IPS-18c (cell line): Measurements from ENCODE around the gene CELF5.
"Not testable (repeated sequence)": the region's sequence is repeated elsewhere in the genome, so short reads cannot be mapped to it uniquely, and the experiment has no call there.

Source experiments
- H3K4me3 ChIP-seq: 2 replicates; pipeline ENCODE4 v1.7.0; 2013; ENCODE audit warnings: low read depth, mild to moderate bottlenecking, low read length, moderate library complexity; ENCODE audit not compliant: insufficient read depth
- H3K9me3 ChIP-seq: one replicate; pipeline ENCODE4 v1.6.1; 2013; ENCODE audit warnings: mild to moderate bottlenecking, low read length, moderate library complexity; ENCODE audit not compliant: control insufficient read depth, insufficient read depth

The CELF5 gene

GRCh38 chr19:3275583-3276340 lies 51.3 kb downstream of the CELF5 start:
- Histone ChIP-seq H3K4me3 (peak overlapping the region; percentile 82), H3K9me3 (no peaks in the 10 kb centered on the region)

GRCh38 chr19:3276341-3276799 lies 51.9 kb downstream of the CELF5 start:
- H3K4me3 ChIP-seq: peak overlapping the region; percentile 24; the same call in 1 of the 2 replicates
- no peaks in the 10 kb centered on the region for H3K9me3 ChIP-seq

- Histone ChIP-seq H3K9me3 (no peaks in the 10 kb centered on the region), H3K4me3 (no peak overlapping the region)
Observed at GRCh38 chr19:3277649-3278048, 53.2 kb downstream of the CELF5 start.

- Histone ChIP-seq H3K4me3 (no peak overlapping the region), H3K9me3 (no peaks in the 10 kb centered on the region)
Observed at GRCh38 chr19:3278294-3278693, 53.8 kb downstream of the CELF5 start.

GRCh38 chr19:3278749-3279148 lies 54.3 kb downstream of the CELF5 start:
- no peak overlapping the region for H3K4me3 ChIP-seq

DNA sequence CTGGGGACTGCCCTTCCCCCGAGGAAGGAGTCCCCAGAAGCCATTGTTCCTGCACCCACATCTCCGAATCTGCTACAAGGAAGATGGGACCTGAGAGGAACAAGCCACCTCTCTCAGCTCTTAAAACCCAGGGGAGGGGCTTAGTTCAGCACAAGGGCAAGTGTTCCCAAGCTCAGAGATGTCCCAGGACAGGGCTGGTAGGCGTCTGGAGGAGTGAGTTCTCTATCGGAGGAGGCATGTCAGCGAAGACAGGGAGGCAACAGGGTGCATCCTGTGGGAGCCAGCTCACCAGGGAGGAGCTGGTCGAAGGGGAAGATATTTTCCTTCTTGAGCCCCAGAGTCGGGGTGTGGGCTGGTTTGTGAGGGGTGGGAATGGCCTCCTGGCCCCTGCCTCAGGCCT lies 54.8 kb downstream of the CELF5 start:
- H3K4me3 ChIP-seq: no peak overlapping the region
- no peaks in the 10 kb centered on the region for H3K9me3 ChIP-seq

More at GRCh38 chr19:3278749-3279148, 54.3 kb downstream of the CELF5 start:
- no peaks in the 10 kb centered on the region for H3K9me3 ChIP-seq

GRCh38 chr19:3281026-3281425 lies 56.6 kb downstream of the CELF5 start:
- Histone ChIP-seq H3K4me3 (no peak overlapping the region), H3K9me3 (no peaks in the 10 kb centered on the region)

DNA sequence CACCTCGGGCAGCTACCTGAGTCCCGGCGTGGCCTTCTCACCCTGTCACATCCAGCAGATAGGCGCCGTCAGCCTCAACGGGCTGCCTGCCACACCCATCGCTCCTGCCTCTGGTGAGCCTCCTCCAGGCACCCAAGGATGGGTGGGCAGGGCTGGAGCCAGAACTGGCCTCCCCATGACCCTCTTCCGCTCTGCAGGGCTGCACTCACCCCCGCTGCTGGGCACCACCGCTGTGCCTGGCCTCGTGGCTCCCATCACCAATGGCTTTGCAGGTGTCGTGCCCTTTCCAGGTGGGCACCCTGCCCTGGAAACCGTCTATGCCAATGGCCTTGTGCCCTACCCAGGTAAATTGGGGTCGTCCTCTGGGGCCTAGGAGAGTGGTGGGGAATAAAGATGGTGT lies 57.7 kb downstream of the CELF5 start:
- H3K4me3 ChIP-seq: no peak overlapping the region

GRCh38 chr19:3282564-3282963 lies 58.1 kb downstream of the CELF5 start:
- H3K4me3 ChIP-seq: no peak overlapping the region
- H3K9me3 ChIP-seq: no peaks in the 10 kb centered on the region

More for the DNA sequence above, 57.7 kb downstream of the CELF5 start:
- H3K9me3 ChIP-seq: no peaks in the 10 kb centered on the region

DNA sequence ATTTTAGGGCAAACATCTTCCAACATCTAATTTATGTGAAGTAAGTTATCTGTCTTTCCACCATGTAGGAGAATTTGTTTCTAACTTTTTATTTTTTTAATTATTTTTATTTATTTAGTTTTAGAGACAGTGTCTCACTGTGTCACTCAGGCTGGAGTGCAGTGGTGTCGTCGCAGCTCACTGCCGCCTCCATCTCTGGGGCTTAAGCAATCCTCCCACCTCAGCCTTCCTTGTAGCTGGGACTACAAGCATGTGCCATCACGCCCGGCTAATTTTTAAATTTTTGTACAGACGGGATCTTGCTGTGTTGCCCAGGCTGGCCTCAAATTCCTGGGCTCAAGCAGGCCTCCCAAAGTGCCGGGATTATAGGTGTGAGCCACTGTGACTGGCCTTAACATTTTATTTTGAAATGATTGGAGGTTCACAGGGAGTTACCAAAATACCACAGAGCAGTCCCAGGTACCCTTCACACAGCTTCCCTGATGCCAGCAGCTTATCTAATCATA lies 58.8 kb downstream of the CELF5 start:
- H3K9me3 ChIP-seq: no peaks in the 10 kb centered on the region

GRCh38 chr19:3283886-3284657 lies 59.6 kb downstream of the CELF5 start:
- no peaks in the 10 kb centered on the region for H3K9me3 ChIP-seq
- peak overlapping the region; percentile 47 for H3K4me3 ChIP-seq

More for the DNA sequence above, 58.8 kb downstream of the CELF5 start:
- H3K4me3 ChIP-seq: no peak overlapping the region

DNA sequence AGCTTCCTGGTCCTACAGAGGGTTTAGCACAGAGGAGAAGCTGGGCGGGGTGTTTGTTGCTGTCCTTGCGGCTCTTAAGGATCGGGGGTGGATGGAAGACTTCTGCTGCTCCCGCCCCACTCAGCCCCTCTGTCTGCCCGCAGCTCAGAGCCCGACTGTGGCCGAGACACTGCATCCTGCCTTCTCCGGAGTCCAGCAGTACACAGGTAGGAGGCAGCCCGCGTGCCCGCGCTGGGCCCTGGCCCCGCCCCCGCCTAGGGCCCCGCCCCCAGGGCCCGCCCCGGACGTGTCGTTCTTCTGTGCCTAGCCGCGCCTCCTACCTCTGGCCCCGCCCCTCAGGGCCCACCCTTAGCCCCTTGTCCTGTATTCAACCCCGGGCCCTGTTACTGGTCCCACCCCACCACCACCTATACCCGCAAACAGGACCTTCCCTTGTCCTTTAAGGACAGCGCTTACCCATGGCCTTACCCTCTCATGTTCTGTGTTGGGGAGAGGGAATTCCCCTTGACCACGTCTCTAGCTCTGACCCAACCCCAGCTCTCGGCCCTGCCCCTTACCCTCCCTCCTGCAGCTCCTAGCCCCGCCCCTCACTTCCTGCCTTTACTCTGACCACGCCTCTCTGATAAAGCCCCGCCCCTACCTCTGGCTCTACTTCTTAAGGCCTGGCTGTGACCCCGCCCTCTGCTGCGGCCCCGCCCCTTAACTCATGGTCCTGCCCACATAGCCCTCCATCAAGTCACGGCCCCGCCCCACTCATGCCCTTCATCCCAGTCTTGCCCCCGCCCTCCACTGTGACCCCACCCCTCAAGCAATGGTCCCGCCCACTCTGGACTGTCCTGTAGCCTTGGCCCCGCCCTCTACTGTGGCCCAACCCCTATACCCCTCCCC lies 60.5 kb downstream of the CELF5 start:
- Histone ChIP-seq H3K4me3 (peak overlapping the region; percentile 56), H3K9me3 (no peaks in the 10 kb centered on the region)

DNA sequence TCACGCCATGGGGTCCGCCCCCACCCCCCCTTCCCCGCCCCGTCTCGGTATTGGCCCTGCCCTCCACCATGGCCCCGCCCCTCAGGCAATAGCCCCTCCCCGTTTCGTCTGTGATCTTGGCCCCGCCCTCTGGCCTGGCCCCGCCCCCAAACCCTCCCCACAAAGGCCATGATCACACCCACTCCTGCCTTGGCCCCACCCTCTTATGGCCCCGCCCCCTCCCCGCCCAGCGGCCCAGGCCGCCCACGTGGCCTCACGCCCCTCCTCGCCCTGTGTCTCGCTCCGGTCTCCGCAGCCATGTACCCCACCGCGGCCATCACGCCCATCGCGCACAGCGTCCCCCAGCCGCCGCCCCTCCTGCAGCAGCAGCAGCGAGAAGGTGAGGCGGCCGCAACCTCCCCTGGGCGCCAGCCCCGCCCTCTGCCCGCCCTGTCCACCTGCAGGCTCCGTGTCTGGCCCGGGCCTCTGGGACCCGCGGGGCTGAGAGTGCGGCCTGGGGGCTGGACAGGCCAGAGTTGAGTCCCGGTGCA lies 61.3 kb downstream of the CELF5 start:
- H3K9me3 ChIP-seq: no peaks in the 10 kb centered on the region
- peak overlapping the region; percentile 58 for H3K4me3 ChIP-seq

DNA sequence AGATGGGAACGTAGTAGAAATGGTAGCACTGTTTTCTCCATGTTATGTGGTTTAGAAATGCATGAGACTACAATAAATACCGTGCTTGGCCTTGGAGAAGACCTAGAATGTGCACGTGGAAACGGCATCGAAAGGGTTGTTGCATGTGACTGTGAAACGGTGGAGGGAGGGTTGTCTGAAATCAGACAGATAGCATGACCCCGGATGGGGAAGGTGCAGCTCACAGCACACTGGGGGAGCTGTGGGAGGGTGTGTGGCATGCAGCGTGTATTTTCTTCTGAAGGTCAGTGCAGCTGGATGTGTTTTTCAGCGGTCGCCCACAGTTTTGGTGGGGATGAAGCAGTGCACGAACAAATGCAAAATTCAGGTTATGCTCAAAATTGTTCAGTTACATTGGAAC lies 63.4 kb downstream of the CELF5 start:
- H3K9me3 ChIP-seq: no peaks in the 10 kb centered on the region

DNA sequence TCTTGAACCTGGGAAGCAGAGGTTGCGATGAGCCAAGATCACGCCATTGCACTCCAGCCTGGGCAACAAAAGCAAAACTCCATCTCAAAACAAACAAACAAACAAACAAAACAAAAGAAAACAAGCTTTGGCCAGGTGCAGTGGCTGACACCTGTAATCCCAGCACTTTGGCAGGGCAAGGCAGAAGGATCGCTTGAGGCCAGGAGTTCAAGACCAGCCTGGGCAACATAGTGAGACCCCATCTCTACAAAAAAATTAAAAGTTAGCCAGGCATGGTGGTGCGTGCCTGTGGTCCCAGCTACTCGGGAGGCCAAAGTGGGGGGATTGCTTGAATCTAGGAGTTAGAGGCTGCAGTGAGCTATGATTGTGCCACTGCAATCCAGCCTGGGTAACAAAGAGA lies 64.0 kb downstream of the CELF5 start:
- H3K4me3 ChIP-seq, H3K9me3 ChIP-seq: not testable (repeated sequence)

More for the DNA sequence above, 63.4 kb downstream of the CELF5 start:
- H3K4me3 ChIP-seq: no peak overlapping the region

DNA sequence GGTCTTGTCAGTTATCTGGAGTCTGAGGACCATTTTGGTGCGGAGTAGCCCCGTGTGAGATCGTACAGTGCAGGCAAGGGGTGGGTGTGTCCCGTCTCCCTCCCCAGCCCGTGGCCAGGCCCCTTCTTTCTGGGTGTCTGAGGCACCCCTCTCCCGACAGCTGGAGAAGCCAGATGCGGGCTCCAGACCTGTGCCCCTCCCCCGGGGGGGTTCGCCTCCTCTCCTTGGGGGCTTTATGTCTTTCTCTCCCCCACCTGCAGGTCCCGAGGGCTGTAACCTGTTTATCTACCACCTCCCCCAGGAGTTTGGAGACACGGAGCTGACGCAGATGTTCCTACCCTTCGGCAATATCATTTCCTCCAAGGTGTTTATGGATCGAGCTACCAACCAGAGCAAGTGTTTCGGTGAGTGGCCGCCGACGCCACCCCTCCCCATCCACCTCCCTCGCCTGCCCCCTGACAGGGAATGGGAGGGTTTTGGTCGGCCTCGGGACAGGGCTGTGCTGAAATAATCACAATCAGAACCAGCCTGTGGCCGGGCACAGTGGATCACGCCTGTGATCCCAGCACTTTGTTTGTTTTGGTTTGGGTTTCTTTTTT lies 65.6 kb downstream of the CELF5 start:
- no peak overlapping the region for H3K4me3 ChIP-seq
- no peaks in the 10 kb centered on the region for H3K9me3 ChIP-seq

- H3K4me3 ChIP-seq, H3K9me3 ChIP-seq: not testable (repeated sequence)
Observed at GRCh38 chr19:3290858-3291257, 66.4 kb downstream of the CELF5 start.
